ENCODE data around the gene AGA.

Gene AGA

GRCh38 chr4:177473991-177474390 is 31.8 kb upstream of the AGA start:
- no peak for TF ChIP-seq CTCF (conservative IDR thresholded peaks at IDR 0.05; ENCODE audit: low read depth, low read length)
- Histone ChIP-seq H3K4me3 (IDR thresholded peaks at IDR 0.05; ENCODE audit: insufficient read depth, low read depth, low read length) (no peak overlapping the region), H3K9ac (no peak overlapping the region), H4K20me1 (ENCODE audit: insufficient read depth) (no peaks in the 10 kb centered on the region), H3K4me2 (no peak overlapping the region), H3K36me3 (ENCODE audit: insufficient read depth) (no peaks in the 10 kb centered on the region), H3K27me3 (ENCODE audit: insufficient read depth, low read depth) (no peaks in the 10 kb centered on the region), H2AFZ (ENCODE audit: low read depth) (no peak overlapping the region), H3K79me2 (ENCODE audit: insufficient read depth, low read depth) (no peaks in the 10 kb centered on the region), H3K27ac (no peak overlapping the region), H3K4me1 (ENCODE audit: low read depth, poor library complexity, severe bottlenecking) (no peaks in the 10 kb centered on the region)

- Histone ChIP-seq H3K4me3 (IDR thresholded peaks at IDR 0.05; ENCODE audit: insufficient read depth, low read depth, low read length) (no peak overlapping the region), H4K20me1 (ENCODE audit: insufficient read depth) (no peaks in the 10 kb centered on the region), H3K4me2 (no peak overlapping the region), H3K27ac (no peak overlapping the region), H3K9ac (no peak overlapping the region), H3K27me3 (ENCODE audit: insufficient read depth, low read depth) (no peaks in the 10 kb centered on the region), H3K4me1 (ENCODE audit: low read depth, poor library complexity, severe bottlenecking) (no peaks in the 10 kb centered on the region), H3K36me3 (ENCODE audit: insufficient read depth) (no peaks in the 10 kb centered on the region), H2AFZ (ENCODE audit: low read depth) (no peak overlapping the region), H3K79me2 (ENCODE audit: insufficient read depth, low read depth) (no peaks in the 10 kb centered on the region)
- TF ChIP-seq CTCF (conservative IDR thresholded peaks at IDR 0.05; ENCODE audit: low read depth, low read length): no peak
Measured at GRCh38 chr4:177464026-177464425, 21.8 kb upstream of the AGA start.

GRCh38 chr4:177461606-177462005 is 19.4 kb upstream of the AGA start:
- Histone ChIP-seq H3K9ac (no peak overlapping the region), H3K4me3 (IDR thresholded peaks at IDR 0.05; ENCODE audit: insufficient read depth, low read depth, low read length) (no peak overlapping the region), H3K27me3 (ENCODE audit: insufficient read depth, low read depth) (no peaks in the 10 kb centered on the region), H3K4me1 (ENCODE audit: low read depth, poor library complexity, severe bottlenecking) (no peaks in the 10 kb centered on the region), H3K4me2 (no peak overlapping the region), H2AFZ (ENCODE audit: low read depth) (no peak overlapping the region), H4K20me1 (ENCODE audit: insufficient read depth) (no peaks in the 10 kb centered on the region), H3K36me3 (ENCODE audit: insufficient read depth) (no peaks in the 10 kb centered on the region), H3K27ac (no peak overlapping the region), H3K79me2 (ENCODE audit: insufficient read depth, low read depth) (no peaks in the 10 kb centered on the region)
- TF ChIP-seq CTCF (conservative IDR thresholded peaks at IDR 0.05; ENCODE audit: low read depth, low read length): no peak

- TF ChIP-seq CTCF (conservative IDR thresholded peaks at IDR 0.05; ENCODE audit: low read depth, low read length): no peak
- H3K9ac ChIP-seq: no peak overlapping the region
- no peaks in the 10 kb centered on the region for H4K20me1 ChIP-seq (ENCODE audit: insufficient read depth)
- no peak overlapping the region for H3K4me3 ChIP-seq (IDR thresholded peaks at IDR 0.05; ENCODE audit: insufficient read depth, low read depth, low read length)
- H3K36me3 ChIP-seq (ENCODE audit: insufficient read depth): no peaks in the 10 kb centered on the region
- H2AFZ ChIP-seq (ENCODE audit: low read depth): no peak overlapping the region
- H3K79me2 ChIP-seq (ENCODE audit: insufficient read depth, low read depth): no peaks in the 10 kb centered on the region
- H3K4me1 ChIP-seq (ENCODE audit: low read depth, poor library complexity, severe bottlenecking): no peaks in the 10 kb centered on the region
- H3K27me3 ChIP-seq (ENCODE audit: insufficient read depth, low read depth): no peaks in the 10 kb centered on the region
- H3K27ac ChIP-seq: no peak overlapping the region
- H3K4me2 ChIP-seq: no peak overlapping the region
Measured at GRCh38 chr4:177460460-177460859, 18.2 kb upstream of the AGA start.

GRCh38 chr4:177455561-177455970 is 13.3 kb upstream of the AGA start:
- H3K27me3 ChIP-seq (ENCODE audit: insufficient read depth, low read depth): no peaks in the 10 kb centered on the region
- H2AFZ ChIP-seq (ENCODE audit: low read depth): no peak overlapping the region
- no peaks in the 10 kb centered on the region for H3K79me2 ChIP-seq (ENCODE audit: insufficient read depth, low read depth)
- H4K20me1 ChIP-seq (ENCODE audit: insufficient read depth): no peaks in the 10 kb centered on the region
- H3K27ac ChIP-seq: no peak overlapping the region
- TF ChIP-seq CTCF (conservative IDR thresholded peaks at IDR 0.05; ENCODE audit: low read depth, low read length): no peak
- no peaks in the 10 kb centered on the region for H3K4me1 ChIP-seq (ENCODE audit: low read depth, poor library complexity, severe bottlenecking)
- no peak overlapping the region for H3K9ac ChIP-seq
- H3K36me3 ChIP-seq (ENCODE audit: insufficient read depth): no peaks in the 10 kb centered on the region
- no peak overlapping the region for H3K4me3 ChIP-seq (IDR thresholded peaks at IDR 0.05; ENCODE audit: insufficient read depth, low read depth, low read length)
- H3K4me2 ChIP-seq: no peak overlapping the region

All from KMS-11 (cell line).